Peyer's patch (tissue), 4 donors: ENCODE results near the gene SYT7. TPM values are rescaled to one million over a fixed set of nuclear protein-coding genes. Genes with fewer than 3 reads are reported as not detected.

Experiments
- DNase-seq, 3 donors: peaks; one replicate each; pipeline ENCODE4 v3.0.0-alpha.2; 2017 to 2019
- H3K27ac ChIP-seq, 4 donors: fragments of 200-600 bp; sonication (generic); one replicate each; pipeline ENCODE4 v1.5.1; 2016 to 2019
- H3K27me3 ChIP-seq, 2 donors: fragments of 200-600 bp; sonication (generic); one replicate each; pipeline ENCODE4 v1.5.1; 2019
- H3K36me3 ChIP-seq, 3 donors: fragments of 200-600 bp; sonication (generic); one replicate each; pipeline ENCODE4 v1.5.1; 2016 to 2019
- H3K4me1 ChIP-seq, 4 donors: fragments of 200-600 bp; sonication (generic); one replicate each; pipeline ENCODE4 v1.5.1; 2016 to 2019
- H3K4me3 ChIP-seq, 4 donors: fragments of 200-600 bp; sonication (generic); 1 replicate in 3 of 4; 2 replicates in 1 of 4; pipeline ENCODE4 v1.5.1; 2016 to 2019; ENCODE audit warnings: mild to moderate bottlenecking in 1 of 4
- H3K9me3 ChIP-seq, 4 donors: fragments of 200-600 bp; sonication (generic); one replicate each; pipeline ENCODE4 v1.5.1; 2016 to 2019; ENCODE audit warnings: mild to moderate bottlenecking in 1 of 4
- CTCF ChIP-seq, 6 experiments: fragments of 450-650 bp in 4 of 6; fragments of 200-600 bp in 2 of 6; sonication (generic) in 1 of 6; IDR thresholded peaks; one replicate each; pipeline ENCODE4 v1.5.1; 2017 to 2019; ENCODE audit warnings: antibody characterized with exemption in 6 of 6, mild to moderate bottlenecking in 3 of 6, moderate library complexity in 1 of 6
- POLR2A ChIP-seq, 2 donors: fragments of 450-650 bp; IDR thresholded peaks; one replicate each; pipeline ENCODE4 v1.5.1; 2017; ENCODE audit warnings: antibody characterized with exemption in 2 of 2, mild to moderate bottlenecking in 2 of 2, moderate library complexity in 2 of 2
- total RNA-seq, 4 donors: library from RNA; depleted of rRNA; stranded (reverse); fragments of >200 nt; gene quantifications; one replicate each; pipeline ENCODE4 v1.1.0, GENCODE V29; 2016

SYT7 gene
- total RNA-seq, 4 donors from 2014 or later, result 5.8 to 18.2 (median 12.2) TPM

GRCh38 chr11:61571337-61571736 is 9.5 kb downstream of the SYT7 start:
- DNase-seq, result no peak
- H3K36me3 ChIP-seq, result no peaks in the 10 kb centered on the region
- peaks cover 0 to 6% (median 0%) of the 10 kb centered on the region in 4 donors for H3K4me1 ChIP-seq
- H3K9me3 ChIP-seq, result no peaks in the 10 kb centered on the region
- no peak overlapping the region for H3K4me3 ChIP-seq
- TF ChIP-seq POLR2A (IDR thresholded peaks at IDR 0.05) (no peak), CTCF (IDR thresholded peaks at IDR 0.05) (no peak)
- H3K27me3 ChIP-seq, result no peaks in the 10 kb centered on the region
- H3K27ac ChIP-seq, result no peak overlapping the region

- Histone ChIP-seq H3K27me3 (no peaks in the 10 kb centered on the region), H3K27ac (no peak overlapping the region), H3K36me3 (no peaks in the 10 kb centered on the region), H3K9me3 (no peaks in the 10 kb centered on the region), H3K4me1 (peaks cover 0 to 6% (median 0%) of the 10 kb centered on the region in 4 donors), H3K4me3 (no peak overlapping the region)
- TF ChIP-seq POLR2A (IDR thresholded peaks at IDR 0.05), result no peak
- no peak for TF ChIP-seq CTCF (IDR thresholded peaks at IDR 0.05)
- DNase-seq, result no peak
Observed at GRCh38 chr11:61569701-61570100, 11.2 kb downstream of the SYT7 start.

DNA sequence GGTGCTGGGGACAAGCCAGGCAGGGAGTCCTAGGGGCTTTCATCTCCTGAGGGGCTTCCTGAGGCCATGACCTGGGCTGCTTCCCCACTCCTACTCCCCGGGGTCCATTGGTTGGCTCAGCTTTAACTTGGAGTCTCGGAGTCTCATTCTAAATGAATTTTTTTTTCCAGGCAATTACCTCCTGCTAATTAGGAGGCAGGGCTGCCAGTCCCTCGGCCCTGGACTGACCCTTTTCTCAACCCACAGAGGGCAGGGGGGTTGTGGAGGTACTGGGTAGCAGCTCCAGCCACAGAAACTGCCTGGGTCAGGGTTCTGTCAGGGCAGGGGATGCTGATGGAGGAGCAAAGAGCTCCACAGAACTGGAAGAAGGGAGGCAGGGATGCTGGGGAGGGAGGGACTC is 11.9 kb downstream of the SYT7 start:
- no peaks in the 10 kb centered on the region for H3K27me3 ChIP-seq
- TF ChIP-seq CTCF (IDR thresholded peaks at IDR 0.05) (no peak), POLR2A (IDR thresholded peaks at IDR 0.05) (no peak)

DNA sequence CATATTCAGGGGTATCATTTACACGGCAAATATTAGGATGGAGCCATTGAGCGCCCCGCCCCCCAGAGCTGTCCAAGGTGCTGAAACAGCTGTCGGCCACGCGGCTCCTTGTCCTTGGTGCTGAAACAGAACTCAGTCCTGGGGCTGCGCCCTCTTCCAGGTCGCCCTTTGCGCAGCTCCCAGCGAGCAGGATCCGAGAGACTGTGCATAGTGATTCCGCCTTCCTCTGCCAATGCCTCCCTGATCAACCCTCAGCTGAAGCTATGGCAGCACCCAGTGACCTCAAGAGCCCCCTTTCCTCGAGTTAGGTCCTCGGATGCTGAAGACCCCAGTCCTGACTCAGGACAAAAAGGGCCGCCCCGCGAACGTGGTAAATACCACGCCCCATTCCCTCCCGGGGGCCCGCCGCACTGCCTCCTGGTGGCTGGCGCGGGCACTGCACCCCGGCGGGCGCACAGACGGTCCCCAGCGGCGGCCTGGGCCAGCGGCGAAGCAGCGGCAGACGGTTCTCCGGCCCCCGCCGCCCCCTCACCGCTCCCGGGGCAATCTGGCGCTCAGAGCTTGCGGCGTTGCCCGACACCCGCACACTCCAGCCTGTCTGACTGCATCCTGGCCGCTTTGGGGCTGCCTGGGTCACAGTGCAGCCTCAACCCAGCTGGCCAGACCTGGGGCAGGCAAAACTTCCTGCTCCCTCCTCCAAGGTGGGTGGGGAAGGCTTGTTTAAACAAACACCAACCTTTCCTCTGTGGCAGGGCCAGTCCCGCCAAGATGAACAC is 13.4 kb downstream of the SYT7 start:
- no peak overlapping the region for H3K4me3 ChIP-seq
- no peak overlapping the region for H3K27ac ChIP-seq
- H3K27me3 ChIP-seq, result no peaks in the 10 kb centered on the region
- no peaks in the 10 kb centered on the region for H3K9me3 ChIP-seq
- peaks cover 0 to 6% (median 0%) of the 10 kb centered on the region in 4 donors for H3K4me1 ChIP-seq
- H3K36me3 ChIP-seq, result no peaks in the 10 kb centered on the region
- DNase-seq, result peak; percentile 34 to 84 (median 82)
- TF ChIP-seq CTCF (IDR thresholded peaks at IDR 0.05) (peak in 4 of 6 experiments; percentile 39 to 66 (median 54)), POLR2A (IDR thresholded peaks at IDR 0.05) (no peak)

More for the DNA sequence above, 11.9 kb downstream of the SYT7 start:
- Histone ChIP-seq H3K36me3 (no peaks in the 10 kb centered on the region), H3K27ac (no peak overlapping the region), H3K4me3 (no peak overlapping the region), H3K4me1 (peaks cover 0 to 6% (median 0%) of the 10 kb centered on the region in 4 donors), H3K9me3 (no peaks in the 10 kb centered on the region)
- no peak for DNase-seq

GRCh38 chr11:61564936-61565696 is 15.8 kb downstream of the SYT7 start:
- Histone ChIP-seq H3K4me3 (no peak overlapping the region), H3K9me3 (no peaks in the 10 kb centered on the region), H3K4me1 (peaks cover 0 to 6% (median 0%) of the 10 kb centered on the region in 4 donors), H3K27ac (no peak overlapping the region), H3K36me3 (no peaks in the 10 kb centered on the region), H3K27me3 (no peaks in the 10 kb centered on the region)
- no peak for DNase-seq
- TF ChIP-seq CTCF (IDR thresholded peaks at IDR 0.05) (no peak), POLR2A (IDR thresholded peaks at IDR 0.05) (no peak)
